C4-2B (cell line): ENCODE data around the gene MASP2.

Source experiments
- CTCF ChIP-seq: fragments of 450-650 bp; conservative IDR thresholded peaks from 2 replicates; pipeline ENCODE4 v1.5.1; 2017; ENCODE audit warnings: mild to moderate bottlenecking
- ZFX ChIP-seq: fragments of 450-650 bp; IDR thresholded peaks from 2 replicates; pipeline ENCODE4 v1.6.1; 2017

DNA sequence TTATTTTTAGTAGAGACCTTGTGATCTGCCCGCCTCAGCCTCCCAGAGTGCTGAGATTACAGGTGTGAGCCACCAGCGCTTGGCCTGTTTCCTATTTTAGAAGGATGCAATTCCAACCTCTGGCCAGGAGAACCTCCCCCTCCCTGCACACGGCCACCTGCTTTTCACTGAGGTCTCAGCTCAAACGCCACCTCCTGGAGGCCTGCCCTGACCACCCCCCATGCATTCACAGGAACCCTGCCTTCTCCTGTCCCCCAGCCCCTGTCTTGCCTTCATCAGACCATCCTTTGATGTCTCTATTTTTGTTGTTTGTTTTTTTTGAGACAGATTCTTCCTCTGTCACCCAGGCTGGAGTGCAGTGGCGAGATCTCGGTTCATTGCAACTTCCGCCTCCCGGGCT, 10.4 kb upstream of the MASP2 start:
- TF ChIP-seq CTCF = no peak
- no peak for TF ChIP-seq ZFX
